Measurements from ENCODE around the gene RHBDD1. TPM values are rescaled to one million over a fixed set of nuclear protein-coding genes. Genes with fewer than 3 reads are reported as not detected.

Gene RHBDD1
- total RNA-seq, 4 donors from 2014 or later: 15.0 to 21.0 (median 16.6) TPM

GRCh38 chr2:226985583-226985946, 149.7 kb downstream of the RHBDD1 start:
- TF ChIP-seq, protein P1, sequence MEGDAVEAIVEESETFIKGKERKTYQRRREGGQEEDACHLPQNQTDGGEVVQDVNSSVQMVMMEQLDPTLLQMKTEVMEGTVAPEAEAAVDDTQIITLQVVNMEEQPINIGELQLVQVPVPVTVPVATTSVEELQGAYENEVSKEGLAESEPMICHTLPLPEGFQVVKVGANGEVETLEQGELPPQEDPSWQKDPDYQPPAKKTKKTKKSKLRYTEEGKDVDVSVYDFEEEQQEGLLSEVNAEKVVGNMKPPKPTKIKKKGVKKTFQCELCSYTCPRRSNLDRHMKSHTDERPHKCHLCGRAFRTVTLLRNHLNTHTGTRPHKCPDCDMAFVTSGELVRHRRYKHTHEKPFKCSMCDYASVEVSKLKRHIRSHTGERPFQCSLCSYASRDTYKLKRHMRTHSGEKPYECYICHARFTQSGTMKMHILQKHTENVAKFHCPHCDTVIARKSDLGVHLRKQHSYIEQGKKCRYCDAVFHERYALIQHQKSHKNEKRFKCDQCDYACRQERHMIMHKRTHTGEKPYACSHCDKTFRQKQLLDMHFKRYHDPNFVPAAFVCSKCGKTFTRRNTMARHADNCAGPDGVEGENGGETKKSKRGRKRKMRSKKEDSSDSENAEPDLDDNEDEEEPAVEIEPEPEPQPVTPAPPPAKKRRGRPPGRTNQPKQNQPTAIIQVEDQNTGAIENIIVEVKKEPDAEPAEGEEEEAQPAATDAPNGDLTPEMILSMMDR (IDR thresholded peaks at IDR 0.05; ENCODE audit: low read depth): no peak

GRCh38 chr2:226991663-226992062, 155.8 kb downstream of the RHBDD1 start:
- TF ChIP-seq, protein P1 (IDR thresholded peaks at IDR 0.05; ENCODE audit: low read depth): no peak

- TF ChIP-seq, protein P1 (IDR thresholded peaks at IDR 0.05; ENCODE audit: low read depth): no peak
Observed at GRCh38 chr2:226993171-226993570, 157.3 kb downstream of the RHBDD1 start.

- TF ChIP-seq, protein P1 (IDR thresholded peaks at IDR 0.05; ENCODE audit: low read depth): no peak
Observed at GRCh38 chr2:226994775-226995174, 158.9 kb downstream of the RHBDD1 start.

DNA sequence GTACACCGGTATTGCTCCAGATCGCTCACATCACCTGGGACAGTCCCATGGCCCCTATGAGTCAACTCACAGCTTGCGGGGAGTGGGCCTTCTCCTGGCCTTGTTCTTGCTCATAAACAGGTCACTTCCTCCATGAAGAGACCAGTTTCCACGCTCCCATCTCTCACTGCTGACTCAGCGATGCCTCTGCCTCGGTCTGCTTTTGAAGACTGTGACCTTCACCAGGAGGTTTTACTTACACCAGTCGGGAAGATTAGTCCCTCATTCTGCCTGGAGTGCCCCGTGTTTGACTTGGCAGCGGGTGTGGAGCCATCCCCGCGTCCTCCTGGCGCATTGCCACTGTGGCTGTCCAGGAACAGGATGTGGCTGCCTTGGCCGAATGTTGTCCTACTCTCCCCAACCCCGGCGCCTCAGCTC, 159.8 kb downstream of the RHBDD1 start:
- TF ChIP-seq, protein P1 (IDR thresholded peaks at IDR 0.05; ENCODE audit: low read depth): no peak

- TF ChIP-seq, protein P1 (IDR thresholded peaks at IDR 0.05; ENCODE audit: low read depth): no peak
Observed at GRCh38 chr2:226999661-227000060, 163.8 kb downstream of the RHBDD1 start.

DNA sequence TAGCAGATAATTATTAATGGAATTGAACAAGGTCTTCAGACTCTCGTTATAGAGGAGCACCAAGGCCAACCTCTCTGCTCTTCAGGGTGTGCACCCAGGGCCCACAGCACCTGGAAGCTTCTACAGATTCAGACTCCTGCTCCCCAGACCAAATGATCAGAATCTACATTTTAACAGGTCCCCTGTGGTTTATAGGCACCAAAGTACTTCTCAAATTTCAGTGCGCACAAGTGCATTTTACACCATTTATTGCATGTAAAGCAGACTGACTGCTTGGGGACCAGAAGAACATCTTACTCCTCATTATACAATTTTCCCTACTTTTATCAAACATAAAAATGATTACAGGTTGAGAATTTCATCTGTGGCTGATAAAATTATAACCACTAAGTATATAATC, 164.3 kb downstream of the RHBDD1 start:
- TF ChIP-seq, protein P1 (IDR thresholded peaks at IDR 0.05; ENCODE audit: low read depth): no peak
